Measurements from ENCODE around the gene ABCA12.

ABCA12 gene

DNA sequence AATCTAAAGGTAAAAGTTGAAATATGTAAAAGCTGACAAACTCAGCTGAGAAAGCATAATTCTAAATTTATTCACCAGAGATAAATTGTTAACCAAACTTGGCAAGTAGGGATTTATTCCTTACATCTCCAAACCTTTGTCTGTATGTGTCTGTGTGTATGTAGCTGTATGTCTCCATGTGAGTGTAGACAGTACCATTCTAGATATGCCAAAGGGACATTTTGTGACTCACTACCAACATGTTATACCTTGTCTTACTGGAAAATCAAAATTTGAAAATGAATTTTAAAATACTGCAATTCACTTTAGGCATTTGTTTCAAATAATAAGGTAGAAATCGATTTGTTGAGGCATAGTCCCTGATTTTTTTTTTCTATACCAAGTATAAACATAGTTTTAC lies 102.1 kb downstream of the ABCA12 start:
- DNase-seq: no peak

DNA sequence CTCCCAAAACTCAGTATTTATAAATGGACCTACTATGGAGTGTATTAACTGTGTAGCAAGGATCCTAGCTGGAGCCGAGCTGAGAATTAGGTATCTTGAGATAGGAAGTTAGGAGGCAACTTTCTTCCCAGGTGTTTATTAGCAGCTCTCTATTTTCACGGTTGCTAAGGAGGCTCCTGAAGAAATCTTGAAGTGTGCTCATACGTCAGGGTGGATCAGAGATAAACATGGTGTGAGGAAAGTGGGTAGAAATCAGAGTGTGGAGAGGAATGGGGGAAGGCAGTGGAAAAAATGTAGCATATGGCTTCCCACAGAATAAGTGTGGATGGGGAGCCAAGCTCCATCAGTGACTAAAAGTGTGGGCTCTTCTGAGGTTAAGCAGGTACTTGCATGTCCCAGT lies 104.3 kb downstream of the ABCA12 start:
- no peak for DNase-seq

DNA sequence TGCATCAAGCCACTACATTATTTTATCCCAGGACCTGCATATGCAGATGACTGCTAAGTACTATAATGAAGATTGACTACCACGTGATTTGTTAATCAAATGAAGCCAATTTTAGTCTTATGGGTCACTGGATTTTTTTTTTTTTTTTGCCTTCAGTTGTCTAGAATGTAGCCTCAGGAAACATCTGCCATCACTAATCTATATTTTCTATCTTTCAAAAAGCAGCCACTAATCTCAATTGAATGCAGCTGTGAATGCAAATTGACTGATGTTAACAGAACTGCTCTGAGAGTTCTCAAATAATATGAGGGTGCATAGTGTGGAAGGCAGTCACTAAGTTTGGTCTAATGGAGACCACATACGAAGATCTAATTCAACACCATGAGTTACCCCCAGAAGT lies 106.3 kb downstream of the ABCA12 start:
- DNase-seq: no peak

GRCh38 chr2:215031321-215031720 lies 107.1 kb downstream of the ABCA12 start:
- no peak for DNase-seq

DNA sequence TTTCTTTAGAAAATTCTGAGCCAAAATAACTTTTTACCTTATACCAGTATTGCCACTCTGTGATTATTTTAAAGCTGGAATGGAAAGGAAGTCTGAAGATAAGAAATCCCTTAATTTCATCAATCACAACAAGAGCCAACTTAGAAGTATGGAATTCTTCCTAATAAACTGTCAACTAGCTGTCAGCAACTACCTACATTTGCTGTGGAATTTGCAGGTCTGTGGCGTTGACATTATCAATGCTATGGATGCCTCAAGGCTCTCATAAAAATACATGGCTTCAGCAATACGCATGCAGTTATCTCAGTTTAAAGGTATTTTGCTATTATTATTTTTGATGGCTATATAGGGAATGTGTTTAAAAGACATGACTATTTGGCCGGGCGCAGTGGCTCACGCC lies 108.5 kb downstream of the ABCA12 start:
- no peak for DNase-seq

GRCh38 chr2:215028231-215028630 lies 110.2 kb downstream of the ABCA12 start:
- DNase-seq: no peak

- DNase-seq: no peak
These were observed 110.6 kb downstream of the ABCA12 start for GRCh38 chr2:215027779-215028178.

GRCh38 chr2:215022910-215023309 lies 115.5 kb downstream of the ABCA12 start:
- DNase-seq: no peak

GRCh38 chr2:215022418-215022817 lies 116.0 kb downstream of the ABCA12 start:
- no peak for DNase-seq

DNA sequence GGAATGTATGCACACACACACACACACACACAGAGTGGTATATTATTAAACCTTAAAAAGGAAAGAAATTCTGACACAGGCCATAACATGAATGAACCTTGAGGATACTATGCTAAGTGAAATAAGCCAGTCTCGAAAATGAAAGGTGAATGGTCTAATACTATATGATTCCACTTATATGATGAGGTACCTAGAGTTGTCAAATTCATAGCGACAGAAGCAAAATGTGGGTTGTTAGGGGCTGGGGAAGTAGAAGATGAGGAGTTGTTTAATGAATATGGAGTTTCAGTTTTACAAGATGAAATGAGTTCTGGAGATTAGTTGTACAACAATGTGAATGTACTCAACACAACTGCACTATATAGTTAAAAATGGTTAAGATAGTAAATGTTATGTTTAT lies 118.1 kb downstream of the ABCA12 start:
- DNase-seq: no peak

DNA sequence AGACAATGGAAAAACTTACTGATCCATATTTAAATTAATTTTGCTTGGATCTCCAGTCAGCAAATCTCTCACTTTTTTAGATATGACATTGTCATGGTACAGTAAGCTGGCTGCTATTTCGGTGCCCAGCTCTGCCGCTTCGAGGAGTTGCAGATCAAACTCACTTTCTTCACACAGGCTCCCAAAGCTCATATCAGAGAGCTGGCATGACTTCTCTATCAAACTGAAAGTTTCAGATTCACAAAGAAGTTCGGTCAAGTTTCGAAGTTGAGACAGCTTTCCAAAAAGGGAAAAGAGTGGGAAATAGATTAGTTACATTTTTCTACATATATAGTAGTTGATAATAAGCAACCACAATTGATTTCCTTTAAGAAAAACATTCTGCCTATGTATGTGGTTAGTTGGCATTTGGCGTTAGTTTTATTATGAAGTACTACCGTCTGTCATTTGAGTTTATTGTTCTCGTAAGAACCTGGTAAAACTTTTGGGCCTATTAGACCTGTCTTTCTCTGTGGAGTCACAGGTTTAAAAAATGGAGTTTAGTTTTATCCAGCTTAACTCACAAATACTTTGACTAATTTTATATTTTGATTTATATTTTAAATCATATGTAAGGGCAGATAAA lies 118.8 kb downstream of the ABCA12 start:
- DNase-seq: no peak

DNA sequence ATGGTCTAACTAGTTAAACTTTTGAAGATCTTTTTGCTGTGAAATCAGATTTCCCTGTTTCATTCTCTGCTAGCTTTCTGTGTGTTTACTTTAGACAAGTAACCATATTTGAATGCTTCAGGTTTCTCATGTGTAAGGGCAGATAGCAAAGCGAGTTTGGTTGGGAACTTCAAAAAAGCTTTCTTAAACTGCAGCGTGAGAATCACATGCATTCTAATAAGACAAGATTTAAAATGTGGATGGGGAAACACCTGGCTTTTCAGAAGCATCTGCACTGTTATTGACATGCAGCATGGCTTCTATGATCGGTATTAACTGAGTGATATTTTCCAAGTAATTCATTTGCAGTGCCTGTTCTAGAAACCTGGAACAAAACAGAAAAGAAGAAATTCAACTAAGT lies 119.3 kb downstream of the ABCA12 start:
- DNase-seq: no peak

DNA sequence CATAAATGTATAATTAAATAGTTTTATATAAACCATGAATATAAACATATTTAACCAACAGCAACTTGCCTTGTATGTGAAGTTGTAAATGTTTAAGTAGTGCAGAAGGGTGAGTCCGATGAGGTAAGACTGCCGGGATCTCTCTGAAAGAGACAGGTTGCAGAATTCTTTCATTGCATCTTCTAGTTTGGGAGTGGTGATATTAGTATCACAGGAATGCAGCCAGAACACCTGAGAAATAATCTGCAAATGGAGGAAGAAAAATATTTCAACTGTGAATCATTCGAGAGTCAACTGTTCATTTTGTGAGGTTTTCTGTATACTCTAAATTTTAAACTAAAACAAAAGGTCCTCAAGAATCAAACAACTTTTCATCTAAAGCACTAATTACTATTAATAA lies 123.0 kb downstream of the ABCA12 start:
- no peak for DNase-seq

DNA sequence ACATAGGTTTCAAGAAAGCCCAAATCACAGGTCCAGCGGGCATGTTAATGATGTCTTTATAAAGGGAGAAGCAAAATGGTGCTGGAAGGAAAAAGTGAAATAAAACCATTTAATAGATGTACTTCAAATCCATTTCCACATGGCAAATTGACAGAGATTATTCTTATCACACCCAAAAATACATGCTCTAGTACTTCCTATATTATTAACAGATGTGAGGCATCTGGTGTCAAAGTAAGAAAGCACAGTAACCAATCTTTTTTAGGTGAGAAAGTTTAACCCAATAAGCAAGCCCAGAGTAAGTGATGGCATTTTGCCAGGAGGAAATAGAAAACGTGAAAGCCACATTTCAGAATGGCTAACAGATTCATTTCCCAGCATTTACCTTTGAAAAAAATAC lies 128.0 kb downstream of the ABCA12 start:
- no peak for DNase-seq

- no peak for DNase-seq
These were observed 135.4 kb downstream of the ABCA12 start for GRCh38 chr2:215003001-215003400.

- no peak for DNase-seq
These were observed 135.9 kb downstream of the ABCA12 start for GRCh38 chr2:215002500-215002899.

GRCh38 chr2:215000721-215001120 lies 137.7 kb downstream of the ABCA12 start:
- DNase-seq: no peak

- DNase-seq: no peak
These were observed 142.3 kb downstream of the ABCA12 start for GRCh38 chr2:214995926-214996670.

GRCh38 chr2:214995409-214995808 lies 143.0 kb downstream of the ABCA12 start:
- no peak for DNase-seq

DNA sequence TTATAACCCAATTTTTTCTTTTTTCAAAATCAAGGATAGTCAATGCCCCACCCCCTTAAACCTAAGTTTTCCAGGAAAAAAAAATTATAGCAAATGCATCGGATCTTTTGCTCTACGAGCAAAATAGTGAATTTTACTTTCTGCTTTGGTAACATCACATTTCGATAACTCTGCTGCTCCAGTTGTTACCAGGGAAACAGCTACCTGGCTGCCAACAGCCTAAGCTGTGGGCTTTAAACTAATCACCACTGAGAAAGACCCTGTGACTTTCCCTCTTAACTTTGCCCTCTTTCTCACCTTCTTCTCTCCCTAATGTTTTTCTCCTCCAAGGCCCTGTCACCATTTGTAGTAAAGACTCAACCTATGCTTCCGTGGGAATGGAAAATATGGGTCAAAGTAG lies 145.5 kb downstream of the ABCA12 start:
- DNase-seq: no peak

DNA sequence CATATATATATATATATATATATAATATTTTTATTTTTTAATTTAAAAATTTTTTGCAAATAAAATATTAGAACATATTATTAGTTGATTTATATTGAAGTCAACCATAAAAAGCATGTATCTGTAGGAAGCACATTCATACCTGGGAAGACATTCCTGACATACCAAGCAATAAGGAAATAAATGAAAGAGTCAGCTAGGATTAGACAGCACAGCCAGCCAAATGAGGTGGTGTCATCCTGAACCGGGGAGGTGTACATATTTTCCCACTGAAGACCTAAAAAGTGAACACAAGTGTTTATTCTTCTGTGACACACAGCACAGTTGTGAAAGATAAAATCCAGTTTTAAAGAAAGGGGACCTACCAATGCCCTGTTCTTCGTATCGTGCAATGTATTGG lies 149.2 kb downstream of the ABCA12 start:
- no peak for DNase-seq

DNA sequence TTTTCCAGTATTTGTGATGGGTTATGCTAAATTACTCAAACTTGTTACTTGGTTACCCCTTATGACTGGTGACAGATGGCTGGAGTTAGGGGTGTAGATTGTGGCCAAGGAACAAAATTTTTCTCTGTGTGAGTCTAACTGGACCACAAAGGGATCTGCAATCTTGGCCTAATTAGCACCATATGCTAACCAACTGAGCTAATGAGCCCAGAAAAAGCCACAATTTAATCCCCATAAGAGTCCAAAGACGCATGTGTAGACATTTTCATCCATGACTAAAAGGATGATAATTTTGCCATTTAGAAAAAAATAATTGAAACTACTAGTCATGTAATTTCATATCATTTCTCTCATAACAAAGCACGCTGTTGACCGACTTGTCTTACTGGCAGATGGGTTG lies 151.2 kb downstream of the ABCA12 start:
- DNase-seq: no peak

DNA sequence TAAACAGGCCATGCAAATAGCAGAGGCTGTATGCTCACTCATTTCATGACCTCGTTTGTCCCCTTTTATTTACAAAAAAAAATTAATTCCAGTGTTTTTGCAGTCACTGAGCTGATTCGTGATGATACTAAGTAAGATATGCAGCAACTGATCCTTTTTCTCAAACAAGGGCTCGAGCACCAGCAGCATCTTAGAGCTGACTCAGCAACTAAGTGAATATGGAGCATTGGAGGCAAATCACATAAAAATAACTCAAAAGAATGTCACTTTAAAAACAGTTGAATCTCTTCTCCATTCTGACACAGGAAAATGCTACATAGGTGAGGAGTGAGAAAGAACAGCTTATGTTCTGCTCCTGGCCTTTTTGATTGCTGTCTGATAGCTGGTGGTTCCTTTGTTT lies 152.8 kb downstream of the ABCA12 start:
- DNase-seq: no peak

DNA sequence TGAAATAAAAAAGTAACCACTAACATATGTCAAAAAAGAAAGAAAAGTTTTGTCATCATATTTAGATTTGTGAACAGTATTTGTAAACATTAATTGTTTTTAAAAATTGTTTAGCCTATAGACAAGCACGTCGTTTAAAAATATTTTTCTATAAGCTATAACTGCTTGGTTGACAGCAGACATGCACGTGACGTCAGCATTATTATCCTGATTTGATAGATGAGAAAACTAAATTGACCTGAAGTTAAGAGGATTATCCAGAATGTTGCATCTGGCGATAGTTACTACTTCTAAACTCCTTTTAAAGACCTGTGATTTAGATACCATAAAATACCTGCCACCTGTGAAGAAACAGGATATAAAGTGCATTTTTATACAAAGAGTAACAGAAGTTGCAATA lies 172.0 kb downstream of the ABCA12 start:
- no peak for DNase-seq

- no peak for DNase-seq
These were observed 177.7 kb downstream of the ABCA12 start for GRCh38 chr2:214960677-214961076.

Measured in activated CD4-positive, alpha-beta T cell treated with anti-CD3 and anti-CD28 coated beads for 4 hours (primary cell).